Measurements from ENCODE around the gene SLC6A12. TPM values are rescaled to one million over a fixed set of nuclear protein-coding genes. Genes with fewer than 3 reads are reported as not detected.
A peak's percentile ranks its signal among the peaks of the same experiment; 100 is the strongest.
"Not testable (repeated sequence)": the region's sequence is repeated elsewhere in the genome, so short reads cannot be mapped to it uniquely, and the experiment has no call there.

SLC6A12 gene
- polyA plus RNA-seq, 3 donors: 15.3 to 19.1 (median 18.2) TPM

- no peak for DNase-seq
Observed at GRCh38 chr12:218728-219590, 5.0 kb upstream of the SLC6A12 start.

GRCh38 chr12:218221-218620, 4.3 kb upstream of the SLC6A12 start:
- DNase-seq: no peak

GRCh38 chr12:217029-217428, 3.1 kb upstream of the SLC6A12 start:
- not testable (repeated sequence) for DNase-seq

DNA sequence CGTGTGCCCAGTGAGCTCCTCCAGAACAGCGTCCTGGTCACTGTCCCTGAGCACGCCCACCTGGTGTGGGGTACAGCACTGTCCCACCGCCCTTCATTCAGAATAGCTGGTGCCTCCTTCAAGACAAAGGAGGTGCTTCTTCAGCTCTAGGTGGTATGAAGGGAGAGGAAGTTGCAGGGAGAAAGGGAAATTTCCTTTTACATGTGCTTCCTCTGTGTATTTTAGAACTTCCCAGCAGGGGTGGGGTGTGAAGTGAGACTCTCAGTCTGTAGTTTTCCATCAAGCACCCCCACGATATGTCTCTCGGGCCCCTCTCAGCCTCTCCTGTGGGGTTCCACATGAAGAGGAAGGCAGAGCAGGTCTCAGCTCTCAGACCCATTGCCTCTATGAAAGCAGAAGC, 1.2 kb upstream of the SLC6A12 start:
- DNase-seq: no peak

GRCh38 chr12:213527-213932, 427 bp downstream of the SLC6A12 start:
- no peak for DNase-seq

- peak; percentile 72 for DNase-seq
Observed at GRCh38 chr12:212715-213526, 1.0 kb downstream of the SLC6A12 start.

GRCh38 chr12:212415-212714, 1.6 kb downstream of the SLC6A12 start:
- DNase-seq: no peak

DNA sequence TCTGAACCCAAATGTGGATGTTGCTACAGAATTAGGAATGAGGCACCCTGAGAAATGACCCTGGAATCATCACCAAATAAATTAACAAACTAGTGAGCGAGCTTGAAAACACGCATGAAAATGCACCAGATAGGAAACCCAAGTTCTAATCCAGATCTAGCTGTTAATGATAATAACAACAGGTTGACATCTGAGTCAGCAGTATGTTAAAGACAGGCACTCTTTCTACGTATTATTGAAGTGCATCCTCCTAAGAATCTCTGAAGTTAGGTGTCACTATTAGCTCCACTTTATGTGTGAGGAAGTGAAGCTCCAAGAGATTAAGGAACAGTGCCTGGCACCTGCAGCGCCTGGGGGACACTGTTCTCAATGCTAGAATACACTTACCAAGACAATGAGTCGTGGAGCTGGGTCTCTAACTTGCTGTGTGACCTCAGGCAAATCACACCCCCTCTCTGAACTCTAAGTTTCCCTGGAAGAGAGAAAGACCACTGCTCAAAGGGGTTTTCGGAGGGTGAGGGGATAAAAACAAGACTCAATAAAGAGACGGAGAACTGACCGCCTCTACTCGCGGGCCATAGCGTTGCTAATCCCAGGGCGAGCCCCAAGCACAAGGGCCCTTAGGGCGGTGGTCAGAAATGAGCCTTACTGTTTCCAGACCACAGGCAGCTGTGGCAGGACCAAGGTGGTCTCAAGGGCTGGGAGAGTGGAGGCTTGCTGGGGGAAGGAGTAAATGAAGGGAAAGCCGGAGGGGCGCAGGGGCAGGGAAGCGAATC, 2.1 kb downstream of the SLC6A12 start:
- no peak for DNase-seq

DNA sequence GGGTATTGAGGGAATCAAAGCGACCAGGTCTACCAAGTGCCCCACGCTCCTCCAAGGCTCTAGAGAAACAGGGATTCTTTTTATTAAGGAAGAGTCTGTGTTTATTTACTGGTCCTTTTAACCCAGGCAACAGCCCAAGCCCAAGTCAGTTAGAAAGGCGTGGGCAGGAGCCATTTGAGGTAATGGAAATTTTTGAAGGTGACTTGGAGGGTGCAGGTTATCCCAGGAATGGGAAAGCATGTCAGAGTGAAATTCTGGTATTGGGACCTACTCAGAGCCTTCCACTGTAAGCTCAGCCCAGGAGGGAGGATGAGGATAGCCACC, 2.9 kb downstream of the SLC6A12 start:
- DNase-seq: no peak

- no peak for DNase-seq
Observed at GRCh38 chr12:210277-211141, 3.4 kb downstream of the SLC6A12 start.

GRCh38 chr12:209851-210250, 4.1 kb downstream of the SLC6A12 start:
- no peak for DNase-seq

DNA sequence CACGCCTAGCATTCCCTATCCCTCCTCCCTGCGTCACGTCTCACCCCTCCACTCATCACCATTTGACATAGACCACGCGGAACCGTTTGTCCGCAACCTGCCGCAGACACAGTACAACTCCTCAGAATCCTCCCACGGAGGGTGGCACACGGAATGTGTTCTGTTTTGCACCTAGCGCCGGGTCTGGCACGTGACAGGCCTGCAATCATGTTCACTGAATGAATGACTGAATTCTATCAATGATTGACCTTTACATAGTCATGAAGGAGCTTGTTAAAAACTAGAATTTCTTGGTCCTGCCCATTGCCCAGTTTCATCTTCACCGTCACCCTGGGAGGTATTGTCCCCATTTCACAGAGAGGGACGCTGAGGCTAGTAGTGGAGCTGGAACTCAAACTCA, 4.7 kb downstream of the SLC6A12 start:
- no peak for DNase-seq

GRCh38 chr12:208813-209212, 5.1 kb downstream of the SLC6A12 start:
- no peak for DNase-seq

DNA sequence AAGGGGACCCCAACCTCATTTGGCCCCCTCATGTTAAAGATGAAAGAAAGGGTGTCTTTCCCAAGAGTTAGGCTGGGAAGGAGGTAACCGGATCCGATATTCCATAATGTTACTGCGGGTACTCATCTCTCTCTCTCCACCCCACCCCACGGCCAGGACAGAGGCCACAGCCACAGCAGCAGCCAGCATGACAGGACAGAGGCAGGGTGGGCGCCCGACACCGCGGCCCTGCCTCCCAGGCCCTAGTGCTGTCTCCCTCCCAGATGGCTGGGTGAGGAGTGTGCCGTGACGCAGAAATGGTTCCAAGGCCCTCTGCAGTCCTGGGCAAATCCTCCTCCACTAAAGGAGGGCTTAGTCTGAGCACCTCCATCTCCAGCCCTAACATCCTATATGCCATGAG, 6.2 kb downstream of the SLC6A12 start:
- DNase-seq: no peak

DNA sequence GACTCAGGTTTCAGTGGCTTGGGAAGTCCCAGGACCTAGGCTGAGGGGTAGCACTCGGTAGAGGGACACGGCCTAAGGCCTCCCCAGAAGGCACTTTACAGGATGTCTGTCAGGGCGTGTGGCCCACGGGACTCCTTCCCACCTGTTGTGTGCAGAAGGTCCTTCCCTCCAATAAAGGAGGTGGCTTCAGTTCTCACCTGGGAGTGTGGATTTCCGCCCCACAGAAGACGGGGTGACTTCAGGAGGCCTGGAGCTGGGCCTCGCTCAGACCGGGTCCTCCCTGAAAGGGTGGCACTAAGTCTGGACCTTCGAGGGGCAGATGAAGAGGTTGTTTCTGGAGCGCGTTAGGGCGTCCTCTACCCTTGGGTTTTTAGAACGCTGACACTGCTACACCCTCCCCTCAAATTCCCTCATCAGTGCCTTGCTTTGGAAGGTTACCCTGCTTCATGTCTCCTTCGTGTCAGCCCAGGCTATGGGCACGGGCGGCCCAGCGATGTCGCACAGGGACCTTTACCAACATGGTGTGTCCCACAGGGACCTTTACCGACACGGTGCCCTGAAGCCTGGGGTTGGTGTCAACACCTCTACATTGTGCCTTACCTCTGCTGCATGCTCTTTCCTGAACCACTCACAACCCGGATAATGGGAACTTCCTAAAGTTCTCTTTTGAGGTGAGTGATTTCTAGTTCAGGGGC, 7.1 kb downstream of the SLC6A12 start:
- no peak for DNase-seq

DNA sequence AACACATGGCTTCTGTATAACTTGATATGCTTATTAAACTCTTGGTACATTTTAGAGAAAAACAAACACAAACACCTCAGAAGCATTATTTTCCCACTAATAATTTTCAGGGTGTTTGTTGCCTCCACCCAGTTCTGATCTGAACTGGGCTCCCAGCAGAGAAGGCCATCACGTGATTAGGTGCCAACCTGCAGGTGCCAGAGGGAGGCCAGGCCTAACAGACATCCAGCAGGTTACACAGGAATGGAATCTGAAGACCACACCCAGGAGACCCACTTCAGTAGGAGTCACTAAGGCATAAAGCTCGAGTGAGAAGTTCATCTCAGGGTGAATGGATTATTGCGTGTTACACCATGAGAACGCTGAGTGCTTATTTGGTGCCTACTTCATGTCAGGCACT, 8.9 kb downstream of the SLC6A12 start:
- no peak for DNase-seq

DNA sequence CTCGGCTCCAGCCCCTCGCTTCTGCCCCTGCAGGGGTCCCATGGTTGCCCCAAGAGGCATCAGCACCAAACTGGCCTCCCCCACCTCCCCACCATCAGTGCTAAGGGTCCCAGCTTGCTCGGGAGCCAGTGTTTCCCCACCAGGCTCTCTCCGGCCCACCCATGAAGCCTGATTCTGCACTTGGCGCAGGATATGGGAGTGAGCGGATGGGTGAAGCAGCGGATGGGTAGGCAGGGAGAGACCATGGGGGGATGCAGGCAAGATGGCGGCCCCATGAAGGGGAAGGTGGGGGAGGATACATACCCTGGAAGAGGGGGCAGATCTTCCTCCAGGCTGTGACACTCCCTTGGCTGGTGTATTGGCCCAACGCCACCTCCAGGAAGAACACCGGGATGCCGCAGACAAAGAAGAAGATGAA, 9.7 kb downstream of the SLC6A12 start:
- DNase-seq: no peak

- no peak for DNase-seq
Observed at GRCh38 chr12:203462-204260, 10.3 kb downstream of the SLC6A12 start.

DNA sequence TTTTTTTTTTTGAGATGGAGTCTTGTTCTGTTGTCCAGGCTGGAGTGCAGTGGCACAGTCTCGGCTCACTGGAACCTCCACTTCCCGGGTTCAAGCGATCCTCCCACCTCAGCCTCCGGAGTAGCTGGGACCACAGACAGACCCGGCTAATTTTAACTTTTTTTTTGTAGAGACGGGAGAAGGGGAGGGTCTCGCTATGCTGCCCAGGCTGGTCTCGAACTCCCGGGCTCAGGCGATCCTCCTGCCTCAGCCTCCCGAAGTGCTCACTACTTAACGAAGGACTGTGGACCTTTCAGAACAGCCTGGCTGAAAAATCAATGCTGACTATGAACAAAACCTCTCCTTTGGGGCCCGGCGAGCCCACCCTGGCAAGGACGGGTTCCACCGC, 10.9 kb downstream of the SLC6A12 start:
- DNase-seq: no peak

DNA sequence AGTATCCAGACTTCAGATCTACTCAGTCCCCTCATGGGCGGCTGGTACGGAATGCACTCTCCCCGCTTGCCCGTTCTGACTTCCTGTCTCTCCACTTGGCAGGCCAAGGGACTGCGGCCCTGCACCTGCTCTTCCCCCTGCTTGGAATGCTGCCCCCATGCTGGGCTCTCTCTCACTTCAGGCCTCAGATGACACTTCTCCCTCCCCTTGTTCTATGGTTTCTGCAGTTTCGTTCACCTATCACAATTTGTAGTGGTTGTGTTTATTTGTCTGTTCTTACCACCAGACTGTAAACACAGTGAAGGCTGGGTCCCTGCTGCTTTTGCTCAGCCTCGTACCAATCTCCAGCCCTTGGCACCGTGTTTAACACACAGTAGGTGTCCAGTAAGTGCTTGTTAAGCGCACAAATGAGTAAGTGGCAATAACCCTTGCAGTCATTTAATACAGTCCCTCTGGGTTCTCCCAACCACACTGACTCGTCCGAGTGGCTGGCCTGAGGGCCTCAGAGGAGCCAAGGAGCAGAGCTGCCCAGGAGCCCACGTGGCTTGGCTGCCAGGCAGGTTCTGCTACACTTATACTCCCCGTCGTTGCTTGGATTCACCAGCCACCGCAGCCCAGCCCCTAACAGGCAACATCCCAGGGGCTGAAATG, 11.8 kb downstream of the SLC6A12 start:
- DNase-seq: no peak

All from renal pelvis (tissue), 4 donors.